ELF-1 (cell line): ENCODE results near the gene PLTP.
"Not testable (repeated sequence)": the region's sequence is repeated elsewhere in the genome, so short reads cannot be mapped to it uniquely, and the experiment has no call there.

ENCODE experiments used
- DNase-seq: peaks from one replicate; pipeline ENCODE4 v3.0.0-alpha.2; 2016; ENCODE audit warnings: low read depth, low spot score

The PLTP gene

DNA sequence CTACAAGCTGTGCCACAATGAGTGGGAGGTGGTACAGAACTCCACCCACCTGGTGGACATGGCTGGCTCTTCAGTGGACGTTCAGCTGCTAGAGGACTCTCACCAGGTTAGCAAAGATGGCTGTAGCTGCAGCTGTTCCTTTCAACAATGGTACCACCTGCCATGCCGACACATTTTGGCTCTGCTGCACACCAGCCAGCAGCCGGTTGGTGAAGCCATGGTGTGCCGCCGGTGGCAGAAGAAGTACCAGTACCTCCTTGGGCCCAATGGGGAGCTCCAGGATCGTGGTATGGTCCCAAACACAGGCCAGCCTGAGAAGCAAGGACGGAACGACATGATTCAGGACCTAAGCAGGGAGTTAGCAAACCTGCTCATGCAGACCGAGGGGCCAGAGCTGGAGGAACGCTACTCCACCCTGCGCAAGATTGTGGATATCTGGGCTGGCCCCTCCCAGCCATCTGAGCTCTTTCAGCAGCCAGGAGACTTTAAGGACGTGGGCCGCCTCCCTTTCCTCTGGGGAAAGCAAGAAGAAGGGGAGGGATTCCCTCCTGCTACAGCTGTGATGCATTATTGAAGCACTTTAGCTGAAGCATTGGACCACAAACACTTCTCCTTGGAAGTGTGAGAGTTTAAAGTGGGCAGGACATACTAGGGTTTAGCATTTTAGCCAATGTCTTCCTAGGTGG, 33.7 kb downstream of the PLTP start:
- no peak for DNase-seq

GRCh38 chr20:45874576-45874975, 37.4 kb downstream of the PLTP start:
- peak; percentile 46 for DNase-seq

DNA sequence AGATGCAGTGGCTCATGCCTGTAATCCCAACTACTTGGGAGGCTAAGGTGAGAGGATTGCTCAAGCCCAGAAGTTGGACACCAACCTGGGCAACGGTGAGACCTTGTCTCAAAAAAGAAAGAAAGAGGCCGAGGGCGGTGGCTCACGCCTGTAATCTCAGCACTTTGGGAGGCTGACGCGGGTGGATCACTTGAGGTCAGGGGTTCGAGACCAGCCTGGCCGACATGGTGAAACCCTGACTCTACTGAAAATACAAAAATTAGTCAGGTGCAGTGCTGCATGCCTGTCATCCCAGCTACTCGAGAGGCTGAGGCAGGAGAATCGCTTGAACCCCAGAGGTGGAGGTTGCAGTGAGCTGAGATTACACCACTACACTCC, 37.9 kb downstream of the PLTP start:
- not testable (repeated sequence) for DNase-seq

- DNase-seq, result no peak
Measured at GRCh38 chr20:45873409-45874103, 38.4 kb downstream of the PLTP start.

GRCh38 chr20:45872626-45873025, 39.3 kb downstream of the PLTP start:
- DNase-seq, result peak; percentile 66

DNA sequence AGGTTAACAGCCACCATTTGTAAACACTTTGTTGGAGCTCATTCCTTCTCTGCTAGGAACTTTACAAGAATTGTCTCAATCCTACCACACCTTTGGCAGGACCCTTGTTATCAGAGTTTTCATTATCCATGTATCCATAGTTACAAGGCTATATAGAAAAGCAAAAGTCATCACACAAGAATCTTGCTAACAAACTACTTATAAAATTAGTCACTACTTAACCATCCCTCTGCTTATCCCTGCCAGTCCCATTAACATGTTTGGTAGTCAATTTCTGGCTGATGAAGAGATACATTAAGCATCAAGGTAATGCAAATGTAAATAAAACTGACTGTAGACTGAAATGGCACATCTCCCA, 44.2 kb downstream of the PLTP start:
- DNase-seq, result no peak

DNA sequence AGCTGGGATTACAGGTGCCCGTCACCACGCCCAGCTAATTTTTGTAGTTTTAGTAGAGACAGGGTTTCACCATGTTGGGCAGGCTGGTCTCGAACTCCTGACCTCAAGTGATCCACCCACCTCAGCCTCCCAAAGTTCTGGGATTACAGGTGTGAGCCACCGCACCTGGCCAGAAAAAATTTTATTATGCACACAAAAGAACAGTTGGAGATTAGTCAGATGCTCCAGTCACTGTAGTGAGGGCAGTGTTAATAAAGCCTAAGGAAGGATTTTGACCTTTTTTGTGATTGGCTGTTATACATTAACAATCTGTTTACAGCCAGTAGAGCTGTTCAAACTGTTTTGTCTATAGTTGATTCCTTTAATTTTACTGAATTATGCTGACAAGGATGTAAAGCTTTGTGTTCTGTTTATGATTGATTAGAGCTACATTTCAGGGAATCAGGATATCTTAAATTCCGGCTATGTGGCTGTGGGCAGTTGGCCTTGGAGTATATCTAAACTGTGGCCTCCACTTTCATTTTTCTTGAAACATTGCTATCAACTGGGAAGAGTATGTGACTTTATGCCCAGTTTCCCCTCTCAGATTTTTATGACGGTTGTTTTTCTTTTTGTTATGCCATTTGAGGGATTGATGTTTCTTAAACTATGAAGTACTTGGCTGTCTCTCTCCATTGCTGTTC, 44.7 kb downstream of the PLTP start:
- no peak for DNase-seq

- no peak for DNase-seq
Measured at GRCh38 chr20:45866454-45866853, 45.5 kb downstream of the PLTP start.

- no peak for DNase-seq
Measured at GRCh38 chr20:45863543-45864470, 48.1 kb downstream of the PLTP start.

DNA sequence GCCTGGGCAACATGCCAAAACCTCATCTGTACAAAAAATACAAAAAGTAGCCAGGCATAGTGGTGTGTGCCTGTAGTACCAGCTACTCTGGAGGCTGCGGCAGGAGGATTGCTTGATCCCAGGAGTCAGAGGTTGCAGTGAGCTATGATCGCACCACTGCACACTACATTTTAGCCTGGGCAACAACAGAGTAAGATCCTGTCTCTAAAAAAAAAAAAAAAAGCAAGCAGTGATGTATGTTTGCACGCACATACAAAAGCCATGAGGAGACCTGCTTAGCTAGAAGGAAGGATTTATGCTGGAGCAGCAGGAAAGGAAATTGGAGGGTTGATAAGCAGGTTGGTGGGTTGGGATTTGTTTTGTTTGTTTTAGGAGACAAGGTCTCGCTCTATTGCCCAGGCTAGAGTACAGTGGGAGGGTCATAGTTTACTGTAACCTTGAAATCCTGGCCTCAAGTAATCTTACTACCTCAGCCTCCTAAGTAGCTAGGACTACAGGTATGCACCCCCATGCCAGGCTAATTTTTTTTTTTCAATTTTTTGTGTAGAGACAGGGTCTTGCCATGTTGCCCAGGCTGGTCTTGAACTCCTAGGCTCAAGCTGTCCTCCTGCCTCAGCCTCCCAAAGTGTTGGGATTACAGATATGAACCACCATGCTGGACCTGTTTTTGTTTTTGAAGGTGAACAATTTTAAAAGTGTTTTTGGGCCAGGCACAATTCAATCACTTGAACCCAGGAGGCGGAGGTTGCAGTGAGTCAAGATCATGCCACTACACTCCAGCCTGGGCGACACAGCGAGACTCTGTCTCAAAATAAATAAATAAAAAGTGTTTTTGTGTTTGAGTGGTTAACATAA, 50.5 kb downstream of the PLTP start:
- DNase-seq, result no peak

- no peak for DNase-seq
Measured at GRCh38 chr20:45860560-45861220, 51.3 kb downstream of the PLTP start.

GRCh38 chr20:45859916-45860315, 52.0 kb downstream of the PLTP start:
- no peak for DNase-seq

GRCh38 chr20:45857882-45858216, 54.1 kb downstream of the PLTP start:
- no peak for DNase-seq

DNA sequence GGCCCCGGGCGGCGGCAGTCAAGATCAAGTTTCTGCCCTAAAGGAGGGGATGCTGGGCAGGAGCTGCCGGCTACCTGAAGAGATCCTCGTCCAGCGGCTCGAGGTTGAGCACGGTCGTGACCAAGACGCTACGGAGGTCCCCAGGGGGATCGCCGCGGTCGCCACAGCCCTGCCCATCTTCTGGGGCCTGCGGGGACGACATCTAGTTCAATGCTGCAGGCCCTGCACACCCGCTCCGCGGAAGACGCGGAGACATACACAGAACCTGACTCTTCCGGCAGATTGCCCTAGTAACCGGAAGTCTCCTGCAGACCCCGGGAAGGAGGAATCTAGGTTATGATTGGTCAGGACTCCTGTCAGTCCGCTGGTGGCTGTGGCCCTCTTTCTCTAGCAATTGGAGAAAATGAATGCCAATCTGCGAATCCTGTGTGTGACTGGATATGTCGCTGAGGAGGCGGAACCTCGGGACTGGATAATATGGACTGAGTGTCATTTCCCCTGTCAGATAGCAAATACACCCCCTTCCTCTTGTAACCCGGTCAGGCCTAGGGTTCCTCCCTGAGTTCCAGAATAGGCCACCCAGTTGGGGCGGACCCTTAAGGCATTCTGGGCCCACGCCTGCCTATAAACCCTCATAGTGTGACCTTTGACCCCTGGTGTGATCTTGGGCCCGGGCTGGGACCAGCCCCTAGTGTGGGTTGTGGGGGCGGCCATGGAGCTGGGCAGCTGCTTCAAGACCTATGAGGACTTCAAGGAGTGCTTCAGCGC, 54.7 kb downstream of the PLTP start, which contains the start of the genes ACOT8 and ZSWIM3:
Gene ACOT8, minus strand, starts transcription at position 279 of the 768 bp plus-strand sequence. Its CDS starts 77 bp downstream, at position 202.
Gene ZSWIM3, plus strand, starts transcription at position 501 of the 768 bp plus-strand sequence. Its CDS starts 212 bp downstream, at position 713.
- peak; percentile 99 for DNase-seq

DNA sequence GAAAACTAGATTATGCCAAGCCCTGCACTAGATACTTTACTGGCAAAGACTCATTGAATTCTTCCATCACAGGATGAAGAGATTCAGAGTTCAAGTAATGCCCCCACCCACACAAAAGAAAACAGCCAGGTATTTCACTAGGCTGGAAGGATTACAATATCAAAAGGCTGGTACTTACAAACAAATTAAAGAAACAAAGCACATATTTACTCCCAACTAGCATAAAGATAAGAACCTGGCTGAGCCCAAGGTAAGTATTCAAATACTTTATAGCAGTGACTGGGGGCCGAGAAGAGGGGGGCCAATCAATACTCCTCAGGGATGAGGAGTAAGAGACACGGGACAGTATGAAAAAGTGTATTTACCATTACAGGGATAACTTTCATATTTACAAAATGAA, 58.5 kb downstream of the PLTP start:
- DNase-seq, result peak; percentile 36

DNA sequence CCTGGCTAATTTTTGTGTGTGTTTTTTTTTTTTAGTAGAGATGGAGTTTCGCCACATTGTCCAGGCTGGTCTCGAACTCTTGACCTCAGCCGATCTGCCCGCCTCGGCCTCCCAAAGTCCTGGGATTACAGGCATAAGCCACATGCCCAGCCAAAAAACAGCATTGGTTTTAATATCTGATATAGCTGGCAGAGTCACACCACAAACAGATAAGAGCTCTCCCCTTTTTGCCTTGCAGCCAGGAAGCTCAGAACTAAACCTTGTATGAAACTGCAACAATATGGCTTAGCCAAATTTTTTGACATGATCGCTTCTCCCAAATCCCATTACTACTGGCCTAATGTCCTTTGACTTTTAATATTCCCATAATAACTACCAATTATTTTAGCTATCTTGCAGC, 59.6 kb downstream of the PLTP start:
- DNase-seq, result no peak

- DNase-seq, result no peak
Measured at GRCh38 chr20:45851501-45851900, 60.5 kb downstream of the PLTP start.

- DNase-seq, result no peak
Measured at GRCh38 chr20:45850926-45851325, 61.0 kb downstream of the PLTP start.

- no peak for DNase-seq
Measured at GRCh38 chr20:45850238-45850637, 61.7 kb downstream of the PLTP start.
